HEK293T (cell line): ENCODE results near the gene G0S2.

Source experiments
- ARNT ChIP-seq: fragments of 450-650 bp; IDR thresholded peaks from 2 replicates; pipeline ENCODE4 v1.6.1; 2017; ENCODE audit warnings: mild to moderate bottlenecking
- FOXA1 ChIP-seq: fragments of 450-650 bp; IDR thresholded peaks from 2 replicates; pipeline ENCODE4 v1.6.1; 2016; ENCODE audit warnings: mild to moderate bottlenecking
- SUZ12 ChIP-seq: fragments of 450-650 bp; IDR thresholded peaks from 2 replicates; pipeline ENCODE4 v1.6.1; 2016; ENCODE audit warnings: mild to moderate bottlenecking

- no peak for TF ChIP-seq FOXA1
- TF ChIP-seq ARNT = no peak
- TF ChIP-seq SUZ12 = no peak
Measured at GRCh38 chr1:209651138-209651587, 24.0 kb upstream of the G0S2 start.
